Brain microvascular endothelial cell (primary cell): ENCODE results near the gene AMER2.

ENCODE experiments used
- DNase-seq: peaks from one replicate; pipeline ENCODE4 v3.0.0-alpha.2; 2020
- H3K27ac ChIP-seq: fragments of 250-450 bp; sonication (Bioruptor Pico); 2 replicates; pipeline ENCODE4 v1.5.1; 2020; ENCODE audit warnings: mild to moderate bottlenecking, moderate library complexity
- H3K27me3 ChIP-seq: fragments of 250-450 bp; sonication (Bioruptor Pico); replicated peaks from 2 replicates; pipeline ENCODE4 v1.5.1; 2020; ENCODE audit warnings: mild to moderate bottlenecking
- H3K36me3 ChIP-seq: fragments of 250-450 bp; sonication (Bioruptor Pico); replicated peaks from 2 replicates; pipeline ENCODE4 v1.5.1; 2020; ENCODE audit warnings: mild to moderate bottlenecking
- H3K4me3 ChIP-seq: 2 replicates; pipeline ENCODE4 v1.5.1; 2011; ENCODE audit warnings: low read depth, mild to moderate bottlenecking, control low read depth, low read length, moderate library complexity
- in situ Hi-C: cut with HindIII; loops from 2 replicates; pipeline ENCODE4 v1.10.0; 2017; ENCODE audit warnings: low sequenced_read_pairs, low pct_ligation_motif_present
- TF ChIP-seq, protein P1 (sequence below): IDR thresholded peaks from 2 replicates; pipeline ENCODE4 v1.5.1; 2011; ENCODE audit warnings: low read depth, mild to moderate bottlenecking, moderate library complexity, low read length, control low read depth, inconsistent platforms; ENCODE audit errors: missing control alignments

The AMER2 gene

GRCh38 chr13:25175026-25175425 lies 2.9 kb upstream of the AMER2 start:
- no peak overlapping the region for H3K27ac ChIP-seq
- TF ChIP-seq, protein P1, sequence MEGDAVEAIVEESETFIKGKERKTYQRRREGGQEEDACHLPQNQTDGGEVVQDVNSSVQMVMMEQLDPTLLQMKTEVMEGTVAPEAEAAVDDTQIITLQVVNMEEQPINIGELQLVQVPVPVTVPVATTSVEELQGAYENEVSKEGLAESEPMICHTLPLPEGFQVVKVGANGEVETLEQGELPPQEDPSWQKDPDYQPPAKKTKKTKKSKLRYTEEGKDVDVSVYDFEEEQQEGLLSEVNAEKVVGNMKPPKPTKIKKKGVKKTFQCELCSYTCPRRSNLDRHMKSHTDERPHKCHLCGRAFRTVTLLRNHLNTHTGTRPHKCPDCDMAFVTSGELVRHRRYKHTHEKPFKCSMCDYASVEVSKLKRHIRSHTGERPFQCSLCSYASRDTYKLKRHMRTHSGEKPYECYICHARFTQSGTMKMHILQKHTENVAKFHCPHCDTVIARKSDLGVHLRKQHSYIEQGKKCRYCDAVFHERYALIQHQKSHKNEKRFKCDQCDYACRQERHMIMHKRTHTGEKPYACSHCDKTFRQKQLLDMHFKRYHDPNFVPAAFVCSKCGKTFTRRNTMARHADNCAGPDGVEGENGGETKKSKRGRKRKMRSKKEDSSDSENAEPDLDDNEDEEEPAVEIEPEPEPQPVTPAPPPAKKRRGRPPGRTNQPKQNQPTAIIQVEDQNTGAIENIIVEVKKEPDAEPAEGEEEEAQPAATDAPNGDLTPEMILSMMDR: no peak
- no peaks in the 10 kb centered on the region for H3K36me3 ChIP-seq
- no peak for DNase-seq
- no peak overlapping the region for H3K4me3 ChIP-seq
- in situ Hi-C loops: no loop called here
- H3K27me3 ChIP-seq: peaks cover 25% of the 10 kb centered on the region

GRCh38 chr13:25174304-25174703 lies 2.2 kb upstream of the AMER2 start:
- Histone ChIP-seq H3K27ac (no peak overlapping the region), H3K27me3 (peaks cover 32% of the 10 kb centered on the region)
- TF ChIP-seq, protein P1: no peak

DNA sequence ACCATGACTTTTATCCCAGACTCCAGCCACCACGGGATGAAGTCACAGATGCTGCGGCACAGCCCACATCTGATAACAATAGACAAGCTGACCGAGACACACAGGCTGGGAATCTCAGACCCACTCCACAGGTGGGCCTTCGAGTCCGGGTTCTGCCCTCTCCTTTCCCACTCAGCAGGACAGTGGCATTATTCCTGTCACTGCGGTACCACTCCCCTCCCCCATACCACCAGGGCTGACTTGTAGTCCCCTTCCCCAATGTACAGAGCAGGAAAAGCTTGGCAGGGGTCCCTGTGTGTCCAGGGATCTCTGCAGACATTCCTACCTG lies 179 bp upstream of the AMER2 start:
- DNase-seq: no peak
- TF ChIP-seq, protein P1: no peak
- Histone ChIP-seq H3K4me3 (no peak overlapping the region), H3K36me3 (no peaks in the 10 kb centered on the region), H3K27me3 (peaks cover 39% of the 10 kb centered on the region), H3K27ac (no peak overlapping the region)
- in situ Hi-C loops: no loop called here

More at GRCh38 chr13:25174304-25174703, 2.2 kb upstream of the AMER2 start:
- in situ Hi-C loops: no loop called here
- no peak for DNase-seq
- H3K36me3 ChIP-seq: no peaks in the 10 kb centered on the region
- H3K4me3 ChIP-seq: no peak overlapping the region

DNA sequence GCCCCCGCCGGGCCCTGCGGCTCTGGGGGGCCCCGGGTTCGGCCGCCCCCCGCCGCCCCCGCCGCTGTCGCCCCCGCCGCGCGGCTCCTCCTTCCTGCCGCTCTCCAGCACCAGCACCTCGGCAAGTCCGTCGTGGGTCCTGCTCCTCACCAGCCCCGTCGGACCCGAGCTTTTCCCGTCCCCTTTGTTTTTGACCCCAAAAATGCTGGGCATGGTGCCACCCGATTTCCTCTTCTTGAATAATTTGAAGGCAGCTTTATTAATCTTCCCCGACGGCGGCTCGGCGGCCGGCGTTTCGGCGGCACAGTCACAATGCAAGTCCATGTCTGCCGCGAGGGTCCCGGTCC lies 945 bp downstream of the AMER2 start:
- TF ChIP-seq, protein P1: no peak
- Histone ChIP-seq H3K36me3 (no peaks in the 10 kb centered on the region), H3K27ac (no peak overlapping the region), H3K27me3 (peaks cover 39% of the 10 kb centered on the region), H3K4me3 (peak overlapping the region; percentile 37)
- no peak for DNase-seq
- in situ Hi-C loops: no loop called here

DNA sequence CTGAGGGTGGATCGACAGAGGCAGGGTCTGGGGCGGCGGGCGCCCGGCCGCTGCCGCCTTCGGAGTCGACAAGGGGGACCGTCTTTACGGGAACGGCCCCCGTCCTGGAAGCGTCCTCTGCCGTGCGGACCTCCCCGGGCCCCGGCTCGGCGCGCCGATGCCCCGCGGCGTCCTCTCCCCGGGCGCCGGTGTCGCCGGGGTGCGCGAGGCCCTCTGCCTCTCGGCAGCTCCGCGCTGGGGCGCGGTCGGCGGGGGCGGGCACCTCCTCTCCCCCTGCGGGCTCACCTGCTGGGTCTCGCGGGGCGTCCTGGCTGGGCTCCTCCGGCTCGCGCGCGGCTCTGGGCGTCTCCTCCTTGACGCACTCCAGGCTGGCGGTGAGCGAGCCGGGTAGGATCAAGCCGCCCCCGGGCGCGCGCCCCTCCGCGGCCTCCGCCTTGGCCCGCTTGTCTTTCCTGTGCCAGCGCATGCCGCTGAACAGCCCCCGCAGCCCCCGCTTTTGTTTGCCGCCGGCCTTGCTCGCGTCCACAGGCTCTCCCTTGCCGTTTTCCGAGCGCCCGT lies 1.5 kb downstream of the AMER2 start:
- H3K4me3 ChIP-seq: peak overlapping the region; percentile 37
- no peak for DNase-seq
- peaks cover 39% of the 10 kb centered on the region for H3K27me3 ChIP-seq
- in situ Hi-C loops: no loop called here
- no peak overlapping the region for H3K27ac ChIP-seq
- TF ChIP-seq, protein P1: no peak
- H3K36me3 ChIP-seq: no peaks in the 10 kb centered on the region

GRCh38 chr13:25169951-25170553 lies 2.0 kb downstream of the AMER2 start:
- in situ Hi-C loops: no loop called here
- TF ChIP-seq, protein P1: no peak
- no peak for DNase-seq
- no peak overlapping the region for H3K27ac ChIP-seq
- no peak overlapping the region for H3K4me3 ChIP-seq
- H3K36me3 ChIP-seq: no peaks in the 10 kb centered on the region
- H3K27me3 ChIP-seq: peaks cover 39% of the 10 kb centered on the region
